ENCODE measurements around the gene NUP133. TPM values are rescaled to one million over a fixed set of nuclear protein-coding genes. Genes with fewer than 3 reads are reported as not detected.
"Not testable (repeated sequence)": the region's sequence is repeated elsewhere in the genome, so short reads cannot be mapped to it uniquely, and the experiment has no call there.

Gene NUP133
- polyA plus RNA-seq, 3 donors, result 9.0 to 12.8 (median 12.4) TPM

GRCh38 chr1:229397762-229398161 lies 110.4 kb downstream of the NUP133 start:
- intact Hi-C loops (cut with micrococcal nuclease), result no loop called here
- H3K27ac ChIP-seq (ENCODE audit: low read depth in 1 of 2, low read length in 2 of 2), result no peak overlapping the region
- no peaks in the 10 kb centered on the region for H3K36me3 ChIP-seq (replicated peaks in 1 of 2; ENCODE audit: control insufficient read depth in 1 of 2, insufficient read depth in 2 of 2, low read length in 2 of 2)
- WGBS (ENCODE audit: insufficient coverage), result no CpG with 5 or more reads among the region's 5 CpGs
- Mint-ChIP-seq H3K9me3 (peaks cover 0 to 3% (median 2%) of the 10 kb centered on the region in 7 donors), H3K27ac (no peak overlapping the region), H3K27me3 (ENCODE audit: low read depth in 3 of 3) (peaks cover 41 to 60% (median 43%) of the 10 kb centered on the region in 3 donors), H3K4me3 (no peak overlapping the region), H3K36me3 (no peaks in the 10 kb centered on the region), H3K4me1 (no peaks in the 10 kb centered on the region)
- no peak for DNase-seq
- H3K4me1 ChIP-seq (ENCODE audit: control insufficient read depth in 1 of 2, insufficient read depth in 2 of 2, low read length in 2 of 2), result no peaks in the 10 kb centered on the region
- H2AFZ ChIP-seq (ENCODE audit: insufficient read depth, low read depth, low read length, poor library complexity, severe bottlenecking), result no peak overlapping the region
- H3K27me3 ChIP-seq (ENCODE audit: control insufficient read depth in 2 of 2, insufficient read depth in 2 of 2, low read length in 2 of 2), result peaks cover 10 to 14% of the 10 kb centered on the region in 2 donors
- no peak overlapping the region for H3K4me3 ChIP-seq (replicated peaks in 1 of 3; ENCODE audit: low read depth in 2 of 3, low read length in 3 of 3)
- H3K9ac ChIP-seq (ENCODE audit: insufficient read depth, low read length, poor library complexity, severe bottlenecking), result no peak overlapping the region
- no peak for TF ChIP-seq CTCF (IDR thresholded peaks at IDR 0.05)
- H3K79me2 ChIP-seq (ENCODE audit: insufficient read depth, low read length), result no peaks in the 10 kb centered on the region
- H4K20me1 ChIP-seq (ENCODE audit: insufficient read depth, low read length), result no peaks in the 10 kb centered on the region
- H3K4me2 ChIP-seq (replicated peaks; ENCODE audit: extremely low read depth, low read length, poor library complexity, severe bottlenecking), result no peak overlapping the region
- H3K9me3 ChIP-seq (replicated peaks in 1 of 2; ENCODE audit: control insufficient read depth in 1 of 2, insufficient read depth in 1 of 2, low read length in 2 of 2), result no peaks in the 10 kb centered on the region

DNA sequence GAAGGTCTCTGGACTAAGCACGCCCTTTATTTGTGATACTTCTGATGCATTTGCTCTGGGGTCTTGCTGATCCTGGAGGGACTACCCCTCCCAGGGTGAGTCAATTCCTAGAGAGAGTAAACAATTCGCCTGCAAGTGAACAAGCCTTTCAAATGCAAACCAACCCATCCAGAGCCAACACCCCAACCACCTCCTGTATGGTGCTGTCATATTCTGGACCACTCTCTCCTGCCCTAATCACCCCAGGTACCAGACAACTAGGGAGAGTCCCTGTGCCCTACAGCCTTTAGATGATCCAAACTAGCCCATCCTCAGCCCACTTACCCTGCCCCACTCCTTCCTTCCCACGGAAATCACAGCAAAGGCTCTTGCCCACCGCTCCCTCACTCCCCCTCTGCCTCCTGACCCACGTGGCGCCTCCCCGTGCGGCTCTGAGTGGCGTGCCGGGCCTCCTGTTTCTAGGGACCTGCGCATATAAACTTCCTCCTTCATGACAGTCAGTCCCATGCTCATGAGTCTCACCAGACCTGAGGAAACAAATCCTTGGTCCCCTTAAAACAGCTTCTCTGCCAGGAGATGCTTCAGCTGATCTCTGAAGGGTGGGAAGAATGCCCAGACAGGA lies 111.4 kb downstream of the NUP133 start:
- Histone ChIP-seq H3K9ac (ENCODE audit: insufficient read depth, low read length, poor library complexity, severe bottlenecking) (no peak overlapping the region), H3K4me3 (replicated peaks in 1 of 3; ENCODE audit: low read depth in 2 of 3, low read length in 3 of 3) (no peak overlapping the region), H3K4me2 (replicated peaks; ENCODE audit: extremely low read depth, low read length, poor library complexity, severe bottlenecking) (no peak overlapping the region), H3K36me3 (replicated peaks in 1 of 2; ENCODE audit: control insufficient read depth in 1 of 2, insufficient read depth in 2 of 2, low read length in 2 of 2) (no peaks in the 10 kb centered on the region), H3K9me3 (replicated peaks in 1 of 2; ENCODE audit: control insufficient read depth in 1 of 2, insufficient read depth in 1 of 2, low read length in 2 of 2) (no peaks in the 10 kb centered on the region), H3K79me2 (ENCODE audit: insufficient read depth, low read length) (no peaks in the 10 kb centered on the region), H3K4me1 (ENCODE audit: control insufficient read depth in 1 of 2, insufficient read depth in 2 of 2, low read length in 2 of 2) (no peaks in the 10 kb centered on the region), H3K27me3 (ENCODE audit: control insufficient read depth in 2 of 2, insufficient read depth in 2 of 2, low read length in 2 of 2) (peaks cover 6 to 11% of the 10 kb centered on the region in 2 donors), H3K27ac (ENCODE audit: low read depth in 1 of 2, low read length in 2 of 2) (no peak overlapping the region), H4K20me1 (ENCODE audit: insufficient read depth, low read length) (no peaks in the 10 kb centered on the region), H2AFZ (ENCODE audit: insufficient read depth, low read depth, low read length, poor library complexity, severe bottlenecking) (no peak overlapping the region)
- DNase-seq, result no peak
- H3K4me3 Mint-ChIP-seq, result peak overlapping the region in 1 of 2 donors; percentile 48
- WGBS (ENCODE audit: insufficient coverage), result 63% methylated on average over 4 of the region's 11 CpGs
- TF ChIP-seq CTCF (IDR thresholded peaks at IDR 0.05), result no peak
- no peaks in the 10 kb centered on the region for H3K4me1 Mint-ChIP-seq
- intact Hi-C loops (cut with micrococcal nuclease), result no loop called here
- H3K36me3 Mint-ChIP-seq, result no peaks in the 10 kb centered on the region
- H3K27me3 Mint-ChIP-seq (ENCODE audit: low read depth in 3 of 3), result peaks cover 39 to 60% (median 40%) of the 10 kb centered on the region in 3 donors
- H3K27ac Mint-ChIP-seq, result no peak overlapping the region
- peaks cover 0 to 4% (median 2%) of the 10 kb centered on the region in 7 donors for H3K9me3 Mint-ChIP-seq

- H3K27me3 ChIP-seq (ENCODE audit: control insufficient read depth in 2 of 2, insufficient read depth in 2 of 2, low read length in 2 of 2), result peaks cover 6 to 11% of the 10 kb centered on the region in 2 donors
- H3K4me3 ChIP-seq (replicated peaks in 1 of 3; ENCODE audit: low read depth in 2 of 3, low read length in 3 of 3); H3K9me3 Mint-ChIP-seq; H3K36me3 Mint-ChIP-seq; H3K27ac ChIP-seq (ENCODE audit: low read depth in 1 of 2, low read length in 2 of 2); H3K4me3 Mint-ChIP-seq; H3K4me1 Mint-ChIP-seq; H4K20me1 ChIP-seq (ENCODE audit: insufficient read depth, low read length); H3K4me2 ChIP-seq (replicated peaks; ENCODE audit: extremely low read depth, low read length, poor library complexity, severe bottlenecking); DNase-seq; H3K79me2 ChIP-seq (ENCODE audit: insufficient read depth, low read length); H3K36me3 ChIP-seq (replicated peaks in 1 of 2; ENCODE audit: control insufficient read depth in 1 of 2, insufficient read depth in 2 of 2, low read length in 2 of 2); H3K9me3 ChIP-seq (replicated peaks in 1 of 2; ENCODE audit: control insufficient read depth in 1 of 2, insufficient read depth in 1 of 2, low read length in 2 of 2); H3K9ac ChIP-seq (ENCODE audit: insufficient read depth, low read length, poor library complexity, severe bottlenecking); intact Hi-C loops (cut with micrococcal nuclease); H3K4me1 ChIP-seq (ENCODE audit: control insufficient read depth in 1 of 2, insufficient read depth in 2 of 2, low read length in 2 of 2); H2AFZ ChIP-seq (ENCODE audit: insufficient read depth, low read depth, low read length, poor library complexity, severe bottlenecking): not testable (repeated sequence)
- WGBS (ENCODE audit: insufficient coverage), result 100% methylated on average over 1 of the region's 5 CpGs
- Mint-ChIP-seq H3K27ac (peak overlapping the region in 1 of 7 donors; percentile 19), H3K27me3 (ENCODE audit: low read depth in 3 of 3) (peaks cover 35 to 55% (median 39%) of the 10 kb centered on the region in 3 donors)
Measured at GRCh38 chr1:229394517-229394916, 113.6 kb downstream of the NUP133 start.
